ENCODE results near the gene KIF3B.

Gene KIF3B

GRCh38 chr20:32233286-32233685 lies 44.2 kb upstream of the KIF3B start:
- TF ChIP-seq, protein P1, sequence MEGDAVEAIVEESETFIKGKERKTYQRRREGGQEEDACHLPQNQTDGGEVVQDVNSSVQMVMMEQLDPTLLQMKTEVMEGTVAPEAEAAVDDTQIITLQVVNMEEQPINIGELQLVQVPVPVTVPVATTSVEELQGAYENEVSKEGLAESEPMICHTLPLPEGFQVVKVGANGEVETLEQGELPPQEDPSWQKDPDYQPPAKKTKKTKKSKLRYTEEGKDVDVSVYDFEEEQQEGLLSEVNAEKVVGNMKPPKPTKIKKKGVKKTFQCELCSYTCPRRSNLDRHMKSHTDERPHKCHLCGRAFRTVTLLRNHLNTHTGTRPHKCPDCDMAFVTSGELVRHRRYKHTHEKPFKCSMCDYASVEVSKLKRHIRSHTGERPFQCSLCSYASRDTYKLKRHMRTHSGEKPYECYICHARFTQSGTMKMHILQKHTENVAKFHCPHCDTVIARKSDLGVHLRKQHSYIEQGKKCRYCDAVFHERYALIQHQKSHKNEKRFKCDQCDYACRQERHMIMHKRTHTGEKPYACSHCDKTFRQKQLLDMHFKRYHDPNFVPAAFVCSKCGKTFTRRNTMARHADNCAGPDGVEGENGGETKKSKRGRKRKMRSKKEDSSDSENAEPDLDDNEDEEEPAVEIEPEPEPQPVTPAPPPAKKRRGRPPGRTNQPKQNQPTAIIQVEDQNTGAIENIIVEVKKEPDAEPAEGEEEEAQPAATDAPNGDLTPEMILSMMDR (IDR thresholded peaks at IDR 0.05) = no peak

DNA sequence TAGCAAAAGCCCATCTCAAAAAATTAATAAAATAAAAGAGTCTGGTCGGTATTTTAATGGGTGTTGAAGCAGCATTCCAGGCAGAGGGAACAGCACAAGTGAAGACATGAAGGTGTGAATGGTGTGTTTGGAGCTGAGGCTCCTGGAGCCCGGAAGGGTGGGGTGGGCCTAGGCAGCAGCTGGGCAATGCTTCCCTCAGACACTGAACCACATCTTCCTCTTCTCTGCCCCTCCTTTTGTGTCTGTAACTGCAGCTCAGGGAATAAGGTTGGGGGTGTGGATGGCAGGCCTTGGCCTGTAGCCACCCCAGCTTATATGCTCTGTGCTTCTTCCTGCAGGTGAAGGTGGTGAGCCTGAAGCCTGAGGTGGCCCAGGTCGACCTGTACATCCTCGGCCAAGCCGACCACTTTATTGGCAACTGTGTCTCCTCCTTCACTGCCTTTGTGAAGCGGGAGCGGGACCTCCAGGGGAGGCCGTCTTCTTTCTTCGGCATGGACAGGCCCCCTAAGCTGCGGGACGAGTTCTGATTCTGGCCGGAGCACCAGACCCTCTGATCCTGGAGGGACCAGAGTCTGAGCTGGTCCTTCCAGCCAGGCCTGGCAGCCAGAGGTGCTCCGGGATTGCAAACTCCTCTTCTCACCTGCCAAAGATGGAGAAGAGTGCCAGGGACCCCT lies 43.2 kb upstream of the KIF3B start:
- TF ChIP-seq, protein P1 (IDR thresholded peaks at IDR 0.05) = no peak

GRCh38 chr20:32235331-32236047 lies 42.0 kb upstream of the KIF3B start:
- TF ChIP-seq, protein P1 (IDR thresholded peaks at IDR 0.05) = no peak

GRCh38 chr20:32236048-32236533 lies 41.4 kb upstream of the KIF3B start:
- TF ChIP-seq, protein P1 (IDR thresholded peaks at IDR 0.05) = no peak

DNA sequence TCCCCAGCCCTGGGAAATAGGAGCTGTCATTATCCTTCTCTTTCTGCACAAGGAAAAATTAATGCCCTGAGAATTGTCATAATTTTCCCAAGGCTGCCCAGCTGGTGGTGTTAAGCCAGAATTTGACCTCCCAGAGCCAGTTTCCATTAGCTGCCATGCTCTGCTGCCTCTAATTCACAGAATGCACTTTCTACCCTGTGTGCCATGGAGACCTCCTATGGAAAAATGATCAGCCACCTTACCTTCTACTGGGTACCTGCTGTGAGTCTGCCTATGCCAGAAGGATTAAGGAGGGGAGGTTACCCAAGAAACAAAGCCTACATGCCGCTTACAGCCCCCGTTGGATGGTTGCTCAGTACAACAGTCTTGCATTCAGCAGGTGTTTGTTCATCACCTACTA lies 40.6 kb upstream of the KIF3B start:
- TF ChIP-seq, protein P1 (IDR thresholded peaks at IDR 0.05) = no peak

- TF ChIP-seq, protein P1 (IDR thresholded peaks at IDR 0.05) = no peak
Observed at GRCh38 chr20:32237419-32237818, 40.0 kb upstream of the KIF3B start.

- TF ChIP-seq, protein P1 (IDR thresholded peaks at IDR 0.05) = no peak
Observed at GRCh38 chr20:32238483-32239425, 38.7 kb upstream of the KIF3B start.
